GM12864 (cell line): Measurements from ENCODE around the gene TLK2.

Source experiments
- DNase-seq: peaks from one replicate; pipeline ENCODE4 v3.0.0-alpha.2; 2011; ENCODE audit warnings: low read depth
- H3K4me3 ChIP-seq: 2 replicates; pipeline ENCODE4 v1.5.1; 2011; ENCODE audit warnings: mild to moderate bottlenecking, low read depth, low read length, control low read depth
- TF ChIP-seq, protein P1 (sequence below): IDR thresholded peaks from 2 replicates; pipeline ENCODE4 v1.5.1; 2011; ENCODE audit warnings: low read depth, mild to moderate bottlenecking, moderate library complexity, low read length, control low read depth, inconsistent platforms; ENCODE audit errors: missing control alignments

The TLK2 gene

DNA sequence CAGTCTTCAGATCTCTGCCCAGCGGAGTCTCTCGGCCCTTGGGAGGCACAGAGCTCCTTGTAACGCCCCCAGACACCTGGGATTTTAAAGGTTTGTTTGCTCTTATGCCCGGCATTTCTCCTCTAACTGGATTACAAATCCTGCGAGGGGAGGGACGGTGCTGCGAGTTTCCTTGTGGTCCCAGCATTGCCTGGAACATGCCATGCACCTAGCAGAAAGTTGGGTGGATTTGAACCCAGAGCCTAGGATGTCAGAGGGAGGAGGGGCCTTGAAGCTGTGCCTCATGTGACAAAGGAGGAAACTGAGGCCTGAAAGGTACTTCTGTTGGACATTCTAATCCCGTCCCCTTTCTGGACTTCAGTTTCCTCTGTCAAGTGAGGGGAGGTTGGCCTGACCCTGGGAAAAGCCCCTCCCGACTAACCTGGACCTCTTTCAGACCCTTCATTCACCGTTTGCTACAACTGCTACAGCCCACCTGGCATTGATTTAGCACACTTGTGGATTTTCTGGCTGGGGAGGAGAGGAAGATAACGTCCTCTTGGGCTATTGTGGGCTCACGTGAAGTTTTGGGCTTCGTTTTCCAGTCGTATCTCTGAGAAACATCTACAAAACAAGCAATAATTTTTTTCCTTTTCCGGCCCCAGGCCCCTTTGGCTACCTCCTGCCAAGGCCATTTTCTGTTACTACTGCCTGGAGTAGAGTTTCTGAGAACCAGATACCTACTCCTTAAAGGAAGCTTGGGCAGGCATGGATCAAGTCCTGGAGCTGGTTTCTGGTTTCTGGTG, 179.7 kb downstream of the TLK2 start:
- DNase-seq, result no peak
- TF ChIP-seq, protein P1, sequence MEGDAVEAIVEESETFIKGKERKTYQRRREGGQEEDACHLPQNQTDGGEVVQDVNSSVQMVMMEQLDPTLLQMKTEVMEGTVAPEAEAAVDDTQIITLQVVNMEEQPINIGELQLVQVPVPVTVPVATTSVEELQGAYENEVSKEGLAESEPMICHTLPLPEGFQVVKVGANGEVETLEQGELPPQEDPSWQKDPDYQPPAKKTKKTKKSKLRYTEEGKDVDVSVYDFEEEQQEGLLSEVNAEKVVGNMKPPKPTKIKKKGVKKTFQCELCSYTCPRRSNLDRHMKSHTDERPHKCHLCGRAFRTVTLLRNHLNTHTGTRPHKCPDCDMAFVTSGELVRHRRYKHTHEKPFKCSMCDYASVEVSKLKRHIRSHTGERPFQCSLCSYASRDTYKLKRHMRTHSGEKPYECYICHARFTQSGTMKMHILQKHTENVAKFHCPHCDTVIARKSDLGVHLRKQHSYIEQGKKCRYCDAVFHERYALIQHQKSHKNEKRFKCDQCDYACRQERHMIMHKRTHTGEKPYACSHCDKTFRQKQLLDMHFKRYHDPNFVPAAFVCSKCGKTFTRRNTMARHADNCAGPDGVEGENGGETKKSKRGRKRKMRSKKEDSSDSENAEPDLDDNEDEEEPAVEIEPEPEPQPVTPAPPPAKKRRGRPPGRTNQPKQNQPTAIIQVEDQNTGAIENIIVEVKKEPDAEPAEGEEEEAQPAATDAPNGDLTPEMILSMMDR, result no peak
- H3K4me3 ChIP-seq, result no peak overlapping the region

DNA sequence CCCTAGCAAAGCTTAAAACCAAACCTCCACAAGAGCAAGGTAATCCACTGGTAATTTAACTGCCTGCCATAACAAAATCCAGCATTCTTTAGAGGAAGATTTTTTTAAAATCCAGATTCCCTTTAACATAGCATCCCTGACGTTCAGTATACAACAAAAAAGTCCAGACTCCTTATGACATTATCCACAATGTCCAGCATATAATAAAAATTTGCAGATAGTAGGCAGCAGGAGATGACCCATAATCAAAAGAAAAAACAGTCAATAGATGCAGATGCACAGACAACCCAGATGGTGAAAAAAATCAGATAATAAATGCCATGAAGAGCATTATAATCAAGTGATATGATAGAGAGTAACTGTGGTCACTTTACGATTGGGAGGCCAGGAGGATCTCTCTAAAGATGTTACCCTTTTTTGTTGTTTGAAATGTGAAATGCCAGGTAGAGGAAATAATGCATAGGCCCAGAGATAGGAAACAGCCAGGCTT, 182.0 kb downstream of the TLK2 start:
- no peak for DNase-seq
- no peak overlapping the region for H3K4me3 ChIP-seq
- TF ChIP-seq, protein P1, result no peak

GRCh38 chr17:62661337-62661736, 182.7 kb downstream of the TLK2 start:
- TF ChIP-seq, protein P1, result no peak
- DNase-seq, result no peak

GRCh38 chr17:62662855-62663254, 184.2 kb downstream of the TLK2 start:
- DNase-seq, result no peak
- TF ChIP-seq, protein P1, result no peak
- no peak overlapping the region for H3K4me3 ChIP-seq

More at GRCh38 chr17:62661337-62661736, 182.7 kb downstream of the TLK2 start:
- no peak overlapping the region for H3K4me3 ChIP-seq
